Measurements from ENCODE around the gene SSB.
A peak's percentile ranks its signal among the peaks of the same experiment; 100 is the strongest.
"Not testable (repeated sequence)": the region's sequence is repeated elsewhere in the genome, so short reads cannot be mapped to it uniquely, and the experiment has no call there.

SSB gene

DNA sequence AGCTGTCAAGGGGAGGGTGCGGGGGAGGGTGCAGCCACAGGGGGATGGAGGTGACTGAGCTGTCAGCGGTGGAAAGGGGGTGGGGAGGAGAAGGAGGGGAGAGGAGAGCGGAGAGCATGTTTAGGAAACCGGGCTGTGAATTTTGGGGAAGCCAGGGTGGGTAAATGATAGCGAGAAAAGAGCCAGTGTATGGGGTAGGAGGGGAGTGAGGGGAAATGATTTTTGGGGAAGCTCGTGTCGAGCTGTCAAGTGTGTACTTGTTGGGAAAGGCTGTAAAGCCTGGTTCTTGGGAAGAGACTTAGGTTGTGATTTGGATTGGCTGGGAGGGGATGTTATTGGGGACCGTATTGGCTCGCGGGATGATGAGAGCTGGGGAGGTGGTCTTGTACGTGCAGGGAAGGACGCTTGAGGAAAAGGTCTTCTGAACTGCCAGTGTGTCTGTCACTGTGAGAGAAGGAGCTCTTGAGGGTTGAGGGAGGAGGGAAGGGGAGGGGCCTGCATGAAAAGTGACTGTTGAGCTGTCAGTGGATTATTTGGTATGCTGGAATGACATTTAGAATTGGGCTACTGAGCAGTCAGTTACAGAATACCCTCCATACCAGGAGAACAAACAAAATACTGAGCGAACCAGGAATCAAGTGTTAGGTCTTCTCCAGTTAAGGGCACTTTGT, 29.6 kb downstream of the SSB start:
- DNase-seq (ENCODE audit: low read depth in 2 of 2) = peak in 1 of 2 donors; percentile 21

DNA sequence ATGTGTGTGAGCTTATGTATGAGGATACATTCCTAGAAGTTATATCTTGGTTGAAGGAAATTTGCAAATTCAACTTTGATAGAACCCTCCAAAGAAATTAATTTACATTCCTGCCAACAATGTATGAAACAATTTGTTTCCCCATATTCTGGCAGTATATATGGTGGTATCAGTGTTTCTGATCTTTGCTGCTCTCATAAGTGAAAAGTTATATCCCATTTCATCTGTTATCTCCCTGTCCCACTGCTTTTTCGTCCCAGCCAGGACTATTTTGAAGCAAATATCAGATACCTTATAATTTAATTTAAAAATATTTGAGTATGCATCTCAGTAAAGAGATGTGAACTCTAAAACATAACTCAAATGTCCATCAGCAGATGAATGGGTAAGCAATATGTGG, 35.7 kb downstream of the SSB start:
- no peak for DNase-seq (ENCODE audit: low read depth in 2 of 2)

GRCh38 chr2:169838743-169839489, 40.2 kb downstream of the SSB start:
- DNase-seq (ENCODE audit: low read depth in 2 of 2) = no peak

DNA sequence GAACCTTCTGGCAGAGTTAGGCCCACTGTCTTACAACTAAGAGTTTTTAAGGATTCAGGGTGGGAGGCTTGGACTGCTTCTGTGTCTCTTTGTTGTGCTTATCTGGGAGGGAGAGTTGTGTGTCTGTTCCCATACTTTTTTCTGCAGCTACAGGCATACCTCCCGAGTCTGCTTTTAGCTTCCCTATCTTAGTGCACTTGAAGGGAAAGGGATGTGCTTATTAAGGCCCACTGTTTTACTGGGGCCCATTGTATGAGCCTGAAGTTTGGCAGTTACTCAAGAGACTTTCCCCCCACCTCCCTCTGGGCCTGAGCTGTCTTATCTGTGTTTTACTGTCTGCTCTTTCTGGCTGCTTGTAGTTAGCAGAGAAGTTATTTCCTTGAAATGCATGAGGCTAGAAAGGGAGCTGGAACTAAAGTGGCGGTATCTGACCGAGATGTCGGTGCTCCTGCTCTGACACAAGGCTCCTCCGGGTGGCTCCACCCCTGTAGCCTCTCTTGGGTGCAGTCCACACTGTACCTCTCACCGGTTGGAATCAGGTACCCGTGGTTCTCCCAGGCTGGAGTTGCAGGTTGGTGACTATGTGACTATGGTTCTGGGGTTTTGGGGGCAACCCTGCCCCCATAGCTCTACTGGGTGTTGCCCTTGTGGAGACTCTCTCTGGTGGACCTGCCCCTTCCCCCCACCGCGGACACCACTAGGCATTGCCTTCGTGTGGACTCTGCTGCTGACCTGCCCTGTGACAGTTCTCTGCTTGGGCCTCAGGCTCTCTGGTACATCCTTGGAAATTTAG, 41.5 kb downstream of the SSB start:
- no peak for DNase-seq (ENCODE audit: low read depth in 2 of 2)

- DNase-seq (ENCODE audit: low read depth in 2 of 2) = no peak
Measured at GRCh38 chr2:169840747-169841142, 42.1 kb downstream of the SSB start.

DNA sequence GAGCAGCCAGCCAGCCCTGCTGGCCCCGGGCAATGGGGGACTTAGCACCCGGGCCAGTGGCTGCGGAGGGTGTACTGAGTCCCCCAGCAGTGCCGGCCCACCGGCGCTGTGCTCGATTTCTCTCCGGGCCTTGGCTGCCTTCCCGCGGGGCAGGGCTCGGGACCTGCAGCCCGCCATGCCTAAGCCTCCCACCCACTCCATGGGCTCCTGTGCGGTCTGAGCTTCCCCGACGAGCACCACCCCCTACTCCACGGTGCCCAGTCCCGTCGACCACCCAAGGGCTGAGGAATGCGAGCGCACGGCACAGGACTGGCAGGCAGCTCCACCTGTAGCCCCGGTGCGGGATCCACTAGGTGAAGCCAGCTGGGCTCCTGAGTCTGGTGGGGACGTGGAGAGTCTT, 43.0 kb downstream of the SSB start:
- DNase-seq (ENCODE audit: low read depth in 2 of 2) = not testable (repeated sequence)

- DNase-seq (ENCODE audit: low read depth in 2 of 2) = no peak
Measured at GRCh38 chr2:169845016-169845415, 46.3 kb downstream of the SSB start.

GRCh38 chr2:169848959-169849693, 50.5 kb downstream of the SSB start:
- DNase-seq (ENCODE audit: low read depth in 2 of 2) = not testable (repeated sequence)

DNA sequence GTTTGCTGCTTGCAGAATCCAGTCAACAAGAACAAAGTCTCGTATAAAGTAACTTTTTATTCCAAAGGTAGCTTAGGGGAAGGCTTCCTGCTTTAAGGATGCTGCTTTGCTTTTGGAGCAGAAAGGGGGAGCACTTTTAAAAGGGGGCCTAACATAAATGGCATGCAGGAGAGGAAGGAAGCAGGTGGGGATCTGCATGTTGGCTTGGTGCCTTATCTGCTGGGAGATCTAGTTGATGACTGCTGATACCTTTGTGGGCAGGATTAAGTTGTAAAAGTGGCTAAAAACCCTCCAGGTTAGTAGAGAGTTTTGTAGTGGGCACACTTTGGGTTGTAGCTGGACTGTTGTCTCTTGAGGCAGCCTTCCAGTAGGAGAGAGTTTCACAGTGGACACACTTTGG, 51.0 kb downstream of the SSB start:
- no peak for DNase-seq (ENCODE audit: low read depth in 2 of 2)

GRCh38 chr2:169853041-169853668, 54.5 kb downstream of the SSB start:
- DNase-seq (ENCODE audit: low read depth in 2 of 2) = no peak

DNA sequence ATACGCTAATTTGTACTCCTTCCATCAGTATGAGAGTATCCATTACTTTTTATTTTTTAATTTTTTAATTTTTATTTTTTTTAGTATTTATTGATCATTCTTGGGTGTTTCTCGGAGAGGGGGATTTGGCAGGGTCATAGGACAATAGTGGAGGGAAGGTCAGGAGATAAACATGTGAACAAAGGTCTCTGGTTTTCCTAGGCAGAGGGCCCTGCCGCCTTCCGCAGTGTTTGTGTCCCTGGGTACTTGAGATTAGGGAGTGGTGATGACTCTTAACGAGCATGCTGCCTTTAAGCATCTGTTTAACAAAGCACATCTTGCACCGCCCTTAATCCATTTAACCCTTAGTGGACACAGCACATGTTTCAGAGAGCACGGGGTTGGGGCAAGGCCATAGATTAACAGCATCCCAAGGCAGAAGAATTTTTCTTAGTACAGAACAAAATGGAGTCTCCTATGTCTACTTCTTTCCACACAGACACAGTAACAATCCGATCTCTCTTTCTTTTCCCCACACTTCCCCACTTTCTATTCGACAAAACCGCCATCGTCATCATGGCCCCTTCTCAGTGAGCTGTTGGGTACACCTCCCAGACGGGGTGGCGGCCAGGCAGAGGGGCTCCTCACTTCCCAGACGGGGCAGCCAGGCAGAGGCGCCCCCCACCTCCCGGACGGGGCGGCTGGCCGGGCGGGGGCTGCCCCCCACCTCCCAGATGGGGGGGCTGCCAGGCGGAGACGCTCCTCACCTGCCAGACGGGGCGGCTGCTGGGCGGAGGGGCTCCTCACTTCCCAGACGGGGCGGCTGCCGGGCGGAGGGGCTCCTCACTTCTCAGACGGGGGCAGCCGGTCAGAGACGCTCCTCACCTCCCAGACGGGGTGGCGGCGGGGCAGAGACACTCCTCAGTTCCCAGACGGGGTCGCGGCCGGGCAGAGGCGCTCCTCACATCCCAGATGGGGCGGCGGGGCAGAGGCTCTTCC, 56.9 kb downstream of the SSB start:
- DNase-seq (ENCODE audit: low read depth in 2 of 2) = not testable (repeated sequence)

- no peak for DNase-seq (ENCODE audit: low read depth in 2 of 2)
Measured at GRCh38 chr2:169859423-169859822, 60.8 kb downstream of the SSB start.

DNA sequence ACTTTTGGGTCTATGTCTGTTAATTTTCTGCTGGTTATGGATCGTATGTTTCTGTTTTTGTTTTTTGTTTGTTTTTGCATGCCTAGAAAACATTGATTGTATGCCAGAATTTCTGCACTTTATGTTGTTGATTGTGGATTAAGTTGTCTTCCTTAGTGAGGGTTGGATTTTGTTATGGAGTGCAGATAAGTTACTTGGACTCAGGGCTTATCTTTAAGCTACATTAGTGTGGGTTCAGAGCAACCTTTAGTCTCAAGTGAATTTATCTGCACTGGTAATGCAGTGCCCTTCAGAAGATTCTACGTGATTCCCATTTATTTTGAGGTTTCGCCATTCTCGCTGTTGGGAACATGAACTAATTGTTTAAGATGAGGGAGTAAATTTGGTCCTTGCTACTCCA, 61.5 kb downstream of the SSB start:
- no peak for DNase-seq (ENCODE audit: low read depth in 2 of 2)

Measured in stimulated activated CD8-positive, alpha-beta memory T cell treated with anti-CD3 and anti-CD28 coated beads, Interleukin-7, amount 100 ng/mL, for 1 hour (primary cell).